ENCODE measurements around the gene FHL3.

Gene FHL3

GRCh38 chr1:37952738-37953137 lies 52.6 kb downstream of the FHL3 start:
- H3K9me2 ChIP-seq (replicated peaks; ENCODE audit: insufficient read depth, low read length) = no peaks in the 10 kb centered on the region
- no peak overlapping the region for H2AFZ ChIP-seq (ENCODE audit: low read depth, low read length, severe bottlenecking)
- H3K4me2 ChIP-seq (ENCODE audit: low read depth, low read length, poor library complexity, severe bottlenecking) = no peak overlapping the region
- no peaks in the 10 kb centered on the region for H3K36me3 ChIP-seq (ENCODE audit: low read length)
- TF ChIP-seq EZH2phosphoT487 (conservative IDR thresholded peaks at IDR 0.05; ENCODE audit: low read length) = no peak
- TF ChIP-seq CTCF (IDR thresholded peaks at IDR 0.05; ENCODE audit: insufficient read depth, low read length, poor library complexity, severe bottlenecking) = no peak
- no peak overlapping the region for H3K4me3 ChIP-seq (ENCODE audit: insufficient read depth, low read length, poor library complexity, severe bottlenecking)
- H3K9me3 ChIP-seq (ENCODE audit: insufficient read depth, low read length) = no peaks in the 10 kb centered on the region
- H3K9ac ChIP-seq (ENCODE audit: low read length) = no peak overlapping the region
- no peaks in the 10 kb centered on the region for H4K20me1 ChIP-seq (ENCODE audit: low read depth, low read length)
- no peaks in the 10 kb centered on the region for H3F3A ChIP-seq (ENCODE audit: insufficient read depth)
- no peaks in the 10 kb centered on the region for H3K27me3 ChIP-seq (ENCODE audit: low read length)
- H3K79me2 ChIP-seq (ENCODE audit: insufficient read depth, low read length) = no peaks in the 10 kb centered on the region
- no peak overlapping the region for H3K27ac ChIP-seq (ENCODE audit: low read depth, low read length)

- Histone ChIP-seq H3K27me3 (ENCODE audit: low read length) (no peaks in the 10 kb centered on the region), H3K9ac (ENCODE audit: low read length) (no peak overlapping the region), H3K27ac (ENCODE audit: low read depth, low read length) (no peak overlapping the region), H3F3A (ENCODE audit: insufficient read depth) (no peaks in the 10 kb centered on the region), H2AFZ (ENCODE audit: low read depth, low read length, severe bottlenecking) (no peak overlapping the region), H3K79me2 (ENCODE audit: insufficient read depth, low read length) (no peaks in the 10 kb centered on the region), H3K4me2 (ENCODE audit: low read depth, low read length, poor library complexity, severe bottlenecking) (no peak overlapping the region), H3K36me3 (ENCODE audit: low read length) (no peaks in the 10 kb centered on the region), H3K4me3 (ENCODE audit: insufficient read depth, low read length, poor library complexity, severe bottlenecking) (no peak overlapping the region), H3K9me3 (ENCODE audit: insufficient read depth, low read length) (no peaks in the 10 kb centered on the region), H4K20me1 (ENCODE audit: low read depth, low read length) (no peaks in the 10 kb centered on the region), H3K9me2 (replicated peaks; ENCODE audit: insufficient read depth, low read length) (no peaks in the 10 kb centered on the region)
- TF ChIP-seq EZH2phosphoT487 (conservative IDR thresholded peaks at IDR 0.05; ENCODE audit: low read length) (no peak), CTCF (IDR thresholded peaks at IDR 0.05; ENCODE audit: insufficient read depth, low read length, poor library complexity, severe bottlenecking) (no peak)
These were observed 53.3 kb downstream of the FHL3 start for GRCh38 chr1:37951783-37952624.

DNA sequence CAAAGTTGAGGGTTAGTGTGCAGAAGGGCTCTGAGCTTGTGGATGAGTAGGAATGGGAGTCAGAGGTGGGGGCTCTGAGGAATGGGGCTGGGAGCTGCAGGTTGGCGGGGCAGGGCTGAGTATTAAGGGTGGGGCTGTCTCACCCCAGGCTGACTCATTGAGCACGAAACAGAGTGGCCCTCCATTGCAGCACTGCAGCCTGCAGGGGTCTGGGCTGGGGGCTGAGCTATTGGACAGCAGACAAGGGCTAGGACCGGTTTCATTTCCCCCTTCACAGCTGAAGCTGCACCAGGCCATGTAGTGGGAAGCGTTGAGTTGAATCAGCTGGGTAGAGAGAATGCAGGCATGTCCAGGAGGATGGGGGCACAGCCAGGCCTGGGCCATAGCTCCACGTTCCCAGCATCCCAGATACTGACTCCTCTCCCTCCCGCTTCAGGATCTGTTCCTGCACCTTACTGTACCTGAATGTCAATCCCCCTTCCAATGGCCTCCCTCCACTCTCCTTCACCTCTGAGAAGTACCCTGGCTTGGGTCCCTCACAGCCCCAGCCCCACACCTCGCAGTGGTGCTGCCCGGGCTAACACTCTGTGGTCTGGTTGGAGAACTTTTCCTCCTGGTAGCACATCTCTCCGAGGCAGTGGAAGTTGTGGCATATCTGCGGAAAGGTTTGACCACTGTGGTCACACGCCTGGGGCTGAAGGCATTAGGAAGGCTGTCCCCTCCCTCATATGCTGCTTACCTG lies 54.1 kb downstream of the FHL3 start:
- H3K27me3 ChIP-seq (ENCODE audit: low read length) = no peaks in the 10 kb centered on the region
- H3K79me2 ChIP-seq (ENCODE audit: insufficient read depth, low read length) = no peaks in the 10 kb centered on the region
- no peaks in the 10 kb centered on the region for H3F3A ChIP-seq (ENCODE audit: insufficient read depth)
- H3K9ac ChIP-seq (ENCODE audit: low read length) = no peak overlapping the region
- no peaks in the 10 kb centered on the region for H3K36me3 ChIP-seq (ENCODE audit: low read length)
- no peak overlapping the region for H2AFZ ChIP-seq (ENCODE audit: low read depth, low read length, severe bottlenecking)
- H3K9me3 ChIP-seq (ENCODE audit: insufficient read depth, low read length) = no peaks in the 10 kb centered on the region
- no peaks in the 10 kb centered on the region for H3K9me2 ChIP-seq (replicated peaks; ENCODE audit: insufficient read depth, low read length)
- TF ChIP-seq EZH2phosphoT487 (conservative IDR thresholded peaks at IDR 0.05; ENCODE audit: low read length) (no peak), CTCF (IDR thresholded peaks at IDR 0.05; ENCODE audit: insufficient read depth, low read length, poor library complexity, severe bottlenecking) (no peak)
- no peaks in the 10 kb centered on the region for H4K20me1 ChIP-seq (ENCODE audit: low read depth, low read length)
- no peak overlapping the region for H3K4me3 ChIP-seq (ENCODE audit: insufficient read depth, low read length, poor library complexity, severe bottlenecking)
- H3K27ac ChIP-seq (ENCODE audit: low read depth, low read length) = no peak overlapping the region
- H3K4me2 ChIP-seq (ENCODE audit: low read depth, low read length, poor library complexity, severe bottlenecking) = no peak overlapping the region
